Fibroblast of villous mesenchyme (primary cell): ENCODE measurements around the gene PIK3C2G. TPM values are rescaled to one million over a fixed set of nuclear protein-coding genes. Genes with fewer than 3 reads are reported as not detected.

Source experiments
- DNase-seq: peaks from one replicate; pipeline ENCODE4 v3.0.0-alpha.2; 2010; ENCODE audit warnings: low read depth
- H3K4me3 ChIP-seq: 2 replicates; pipeline ENCODE4 v1.5.1; 2011; ENCODE audit warnings: low read depth, mild to moderate bottlenecking, low read length
- total RNA-seq: library from RNA; depleted of rRNA; stranded (reverse); fragments of >200 nt; gene quantifications from 2 replicates; pipeline ENCODE4 v1.2.3, GENCODE V29; 2012
- TF ChIP-seq, protein P1 (sequence below): IDR thresholded peaks from 2 replicates; pipeline ENCODE4 v1.5.1; 2012; ENCODE audit warnings: low read depth, mild to moderate bottlenecking, low read length; ENCODE audit not compliant: insufficient read depth

The PIK3C2G gene
- total RNA-seq, 1 donor, result not detected

DNA sequence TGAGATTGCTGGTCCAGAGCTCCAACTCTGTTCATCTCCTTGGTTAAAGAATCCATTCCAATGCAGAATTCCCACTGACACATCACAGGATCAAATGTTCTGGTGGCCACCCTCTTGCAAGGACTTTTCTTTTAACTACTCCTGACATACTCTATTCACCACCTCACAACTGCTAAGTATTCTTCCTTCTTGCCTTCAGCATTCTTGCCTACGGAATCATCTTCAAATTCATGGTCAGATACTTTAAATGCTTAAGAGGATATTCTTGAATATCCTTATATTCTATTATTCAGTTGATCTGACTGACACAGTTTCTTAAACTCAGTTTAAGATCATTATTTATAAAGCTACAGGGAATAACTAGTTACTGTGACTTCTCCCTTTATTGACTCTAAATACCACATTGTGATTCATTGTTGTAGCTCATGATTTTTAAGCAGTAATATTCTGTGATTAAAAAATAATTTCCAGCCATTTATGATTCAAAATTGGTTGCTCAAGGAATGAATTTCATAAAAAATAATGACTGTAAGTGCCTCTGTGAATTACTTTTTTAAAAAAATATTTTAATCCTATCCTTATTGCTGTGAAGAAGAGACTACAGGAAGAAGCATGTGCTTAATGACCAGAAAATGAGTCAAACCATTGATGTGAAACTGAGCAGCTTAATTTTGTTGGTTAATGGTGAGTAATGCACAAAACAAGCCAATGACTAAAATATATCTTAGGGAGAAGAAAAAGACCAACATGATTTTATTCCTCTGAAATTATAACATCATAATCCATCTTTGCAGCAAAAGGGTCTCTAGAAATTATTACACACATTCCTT lies 207.1 kb downstream of the PIK3C2G start:
- H3K4me3 ChIP-seq, result no peak overlapping the region
- TF ChIP-seq, protein P1, sequence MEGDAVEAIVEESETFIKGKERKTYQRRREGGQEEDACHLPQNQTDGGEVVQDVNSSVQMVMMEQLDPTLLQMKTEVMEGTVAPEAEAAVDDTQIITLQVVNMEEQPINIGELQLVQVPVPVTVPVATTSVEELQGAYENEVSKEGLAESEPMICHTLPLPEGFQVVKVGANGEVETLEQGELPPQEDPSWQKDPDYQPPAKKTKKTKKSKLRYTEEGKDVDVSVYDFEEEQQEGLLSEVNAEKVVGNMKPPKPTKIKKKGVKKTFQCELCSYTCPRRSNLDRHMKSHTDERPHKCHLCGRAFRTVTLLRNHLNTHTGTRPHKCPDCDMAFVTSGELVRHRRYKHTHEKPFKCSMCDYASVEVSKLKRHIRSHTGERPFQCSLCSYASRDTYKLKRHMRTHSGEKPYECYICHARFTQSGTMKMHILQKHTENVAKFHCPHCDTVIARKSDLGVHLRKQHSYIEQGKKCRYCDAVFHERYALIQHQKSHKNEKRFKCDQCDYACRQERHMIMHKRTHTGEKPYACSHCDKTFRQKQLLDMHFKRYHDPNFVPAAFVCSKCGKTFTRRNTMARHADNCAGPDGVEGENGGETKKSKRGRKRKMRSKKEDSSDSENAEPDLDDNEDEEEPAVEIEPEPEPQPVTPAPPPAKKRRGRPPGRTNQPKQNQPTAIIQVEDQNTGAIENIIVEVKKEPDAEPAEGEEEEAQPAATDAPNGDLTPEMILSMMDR, result no peak
- peak; percentile 13 for DNase-seq

DNA sequence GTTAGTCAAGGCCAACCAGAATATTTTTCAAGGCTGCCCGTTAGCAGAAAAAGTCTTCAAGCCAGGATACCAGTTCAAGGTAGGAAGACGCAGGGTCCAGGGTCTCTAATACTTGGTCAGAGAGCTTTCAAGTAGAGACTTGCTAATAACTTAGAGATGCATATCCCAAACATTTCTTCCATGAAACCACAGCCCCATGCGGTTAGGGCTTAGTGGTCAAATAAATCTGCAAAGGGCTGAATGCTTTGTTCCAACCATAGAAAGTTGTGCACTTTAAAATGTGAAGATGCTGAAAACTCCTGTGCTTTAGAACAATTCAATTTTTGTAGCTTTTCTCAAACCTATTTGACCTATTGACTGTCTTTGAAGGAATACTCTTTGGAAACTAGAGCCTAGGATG lies 208.9 kb downstream of the PIK3C2G start:
- TF ChIP-seq, protein P1, result no peak
- no peak overlapping the region for H3K4me3 ChIP-seq
- DNase-seq, result no peak

DNA sequence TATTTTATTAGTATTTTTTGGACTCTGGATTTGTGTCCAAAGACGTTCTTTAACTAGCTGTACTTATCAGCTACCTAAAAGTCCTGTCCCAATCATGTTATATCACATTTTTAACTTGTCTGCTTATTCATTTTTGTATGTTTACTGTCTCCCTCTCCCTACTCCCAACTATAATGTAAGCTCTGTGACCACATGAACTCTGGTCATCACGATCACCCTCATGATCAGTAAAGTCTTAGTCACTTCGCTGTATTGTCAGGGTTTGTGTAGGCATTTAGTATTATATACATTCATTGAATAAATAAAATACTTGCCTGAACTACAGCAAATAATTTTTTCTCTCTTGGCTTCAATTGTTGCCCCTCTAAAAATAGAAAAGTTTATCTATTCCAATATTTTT lies 211.0 kb downstream of the PIK3C2G start:
- TF ChIP-seq, protein P1, result no peak
- no peak for DNase-seq
- no peak overlapping the region for H3K4me3 ChIP-seq

DNA sequence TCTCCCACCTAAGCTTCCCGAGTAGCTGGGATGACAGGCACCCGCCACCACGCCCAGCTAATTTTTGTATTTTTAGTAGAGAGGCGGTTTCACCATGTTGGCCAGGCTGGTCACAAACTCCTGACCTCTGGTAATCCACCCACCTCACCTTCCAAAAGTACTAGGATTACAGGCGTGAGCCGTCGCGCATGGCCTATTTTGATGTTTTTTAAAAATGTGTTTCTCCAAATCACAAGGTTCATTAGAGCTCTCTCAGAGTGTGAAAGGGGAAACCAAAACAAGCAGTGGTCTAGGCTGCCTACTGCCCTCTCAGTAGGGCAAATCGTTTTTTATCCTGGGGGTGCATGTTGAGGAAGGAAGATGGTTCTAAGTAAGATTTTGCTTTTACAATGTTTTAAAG lies 211.5 kb downstream of the PIK3C2G start:
- TF ChIP-seq, protein P1, result no peak
- DNase-seq, result no peak
- H3K4me3 ChIP-seq, result no peak overlapping the region

DNA sequence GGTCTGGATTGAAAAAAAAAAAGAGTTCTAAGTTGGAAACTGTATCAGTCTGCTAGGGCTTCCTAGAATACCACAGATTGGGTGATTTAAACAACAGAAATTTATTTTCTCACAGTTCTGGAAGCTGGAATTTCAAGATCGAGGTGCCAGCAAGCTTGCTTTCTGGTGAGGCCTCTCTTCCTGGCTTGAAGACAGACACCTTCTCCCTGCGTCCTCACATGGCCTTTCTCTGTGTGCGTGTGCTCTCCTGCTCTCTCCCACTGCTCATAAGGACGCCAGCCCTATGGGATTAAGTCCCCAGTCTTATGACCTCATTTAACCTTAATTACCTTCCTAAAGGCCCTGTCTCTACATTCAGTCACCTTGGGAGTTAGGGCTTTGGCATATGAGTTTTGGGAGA lies 215.5 kb downstream of the PIK3C2G start:
- no peak for DNase-seq
- no peak overlapping the region for H3K4me3 ChIP-seq
- TF ChIP-seq, protein P1, result no peak

DNA sequence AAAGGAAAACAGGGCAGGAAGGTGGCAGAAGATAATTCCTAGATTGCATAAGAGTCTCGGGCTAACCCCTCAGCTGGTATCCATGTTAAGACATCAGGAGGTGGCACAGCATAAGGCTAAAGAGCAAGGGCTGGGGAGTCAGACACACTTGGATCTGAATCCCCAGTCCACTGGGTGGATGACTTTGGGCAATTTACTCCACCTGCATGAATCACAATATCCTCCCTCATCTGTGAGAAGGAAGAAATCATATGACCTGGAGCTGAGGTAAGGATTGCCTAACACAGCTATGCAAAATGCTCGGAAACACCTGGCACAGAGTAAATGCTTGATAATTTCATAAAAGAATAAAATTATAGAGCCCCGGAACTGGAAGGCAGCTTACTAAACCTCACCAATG lies 217.9 kb downstream of the PIK3C2G start:
- DNase-seq, result no peak
- H3K4me3 ChIP-seq, result no peak overlapping the region
- TF ChIP-seq, protein P1, result no peak

DNA sequence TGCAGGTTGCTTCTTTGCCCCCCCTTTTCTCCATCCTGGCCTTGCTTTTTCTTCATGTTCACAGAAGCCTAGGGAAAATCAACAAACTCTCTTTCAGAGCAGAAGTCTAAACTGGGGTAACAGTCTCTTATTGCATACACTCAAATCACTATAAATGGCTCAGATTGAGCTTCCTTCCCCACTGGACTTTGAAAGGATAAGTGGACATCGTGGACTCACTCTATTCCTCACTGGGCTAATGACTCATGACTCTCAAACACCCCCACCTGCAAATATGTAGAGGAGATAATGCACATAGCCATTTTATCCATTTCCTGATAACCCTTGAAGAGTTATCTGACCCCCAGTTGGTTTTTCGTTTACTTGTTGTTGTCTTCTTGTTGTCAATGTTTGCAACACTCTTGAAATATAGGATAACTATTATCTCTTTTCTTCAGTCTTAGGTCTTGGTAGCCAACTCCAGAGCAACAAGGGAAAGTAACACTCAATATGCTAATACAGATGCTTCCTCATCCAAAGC lies 221.3 kb downstream of the PIK3C2G start:
- no peak for DNase-seq
- TF ChIP-seq, protein P1, result no peak

More for the DNA sequence above, 221.3 kb downstream of the PIK3C2G start:
- no peak overlapping the region for H3K4me3 ChIP-seq
